ENCODE results near the gene SLC2A5.

DNA sequence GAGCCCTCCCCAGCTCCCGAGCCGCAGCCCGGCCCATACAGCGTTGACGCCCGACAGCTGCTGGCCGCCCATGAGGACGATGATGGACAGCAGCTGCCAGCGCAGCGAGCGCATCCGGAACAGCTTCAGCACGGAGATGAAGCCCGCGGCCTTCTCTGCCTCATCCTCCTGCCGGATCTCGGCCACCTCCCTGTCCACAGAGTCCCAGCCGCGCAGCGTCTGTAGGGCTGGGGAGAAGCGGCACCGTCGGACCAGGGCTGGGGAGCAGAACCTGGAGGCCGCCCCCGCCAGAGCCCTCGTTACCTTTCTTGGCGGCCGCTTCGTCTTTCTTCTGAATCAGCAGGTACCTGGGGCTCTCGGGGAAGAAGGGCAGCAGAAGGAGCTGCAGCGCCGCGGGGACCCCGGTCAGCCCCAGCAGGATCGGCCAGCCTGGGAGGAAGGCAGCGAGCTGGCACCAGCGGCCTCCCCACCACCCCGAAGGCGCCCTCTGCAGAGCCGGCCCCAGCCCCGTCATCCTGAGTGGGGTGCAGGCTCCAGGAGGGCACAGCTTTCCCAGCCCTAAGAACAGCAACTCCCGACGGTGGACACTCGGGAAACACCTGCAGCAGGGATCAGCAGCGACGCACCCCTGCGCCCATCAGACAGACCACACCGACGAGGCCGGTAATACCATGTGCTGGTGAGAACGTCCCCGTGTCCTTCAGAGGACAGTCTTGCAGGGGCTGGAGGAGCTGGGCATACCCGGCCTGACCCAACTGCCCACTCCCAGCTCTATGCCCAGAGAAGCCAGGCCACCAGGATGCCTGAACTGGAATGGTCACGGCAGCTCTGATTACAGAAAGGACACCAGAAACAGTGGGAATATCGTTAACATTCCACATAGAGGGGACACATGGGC lies 29.4 kb downstream of the SLC2A5 start:
- TF ChIP-seq, protein P1, sequence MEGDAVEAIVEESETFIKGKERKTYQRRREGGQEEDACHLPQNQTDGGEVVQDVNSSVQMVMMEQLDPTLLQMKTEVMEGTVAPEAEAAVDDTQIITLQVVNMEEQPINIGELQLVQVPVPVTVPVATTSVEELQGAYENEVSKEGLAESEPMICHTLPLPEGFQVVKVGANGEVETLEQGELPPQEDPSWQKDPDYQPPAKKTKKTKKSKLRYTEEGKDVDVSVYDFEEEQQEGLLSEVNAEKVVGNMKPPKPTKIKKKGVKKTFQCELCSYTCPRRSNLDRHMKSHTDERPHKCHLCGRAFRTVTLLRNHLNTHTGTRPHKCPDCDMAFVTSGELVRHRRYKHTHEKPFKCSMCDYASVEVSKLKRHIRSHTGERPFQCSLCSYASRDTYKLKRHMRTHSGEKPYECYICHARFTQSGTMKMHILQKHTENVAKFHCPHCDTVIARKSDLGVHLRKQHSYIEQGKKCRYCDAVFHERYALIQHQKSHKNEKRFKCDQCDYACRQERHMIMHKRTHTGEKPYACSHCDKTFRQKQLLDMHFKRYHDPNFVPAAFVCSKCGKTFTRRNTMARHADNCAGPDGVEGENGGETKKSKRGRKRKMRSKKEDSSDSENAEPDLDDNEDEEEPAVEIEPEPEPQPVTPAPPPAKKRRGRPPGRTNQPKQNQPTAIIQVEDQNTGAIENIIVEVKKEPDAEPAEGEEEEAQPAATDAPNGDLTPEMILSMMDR (IDR thresholded peaks at IDR 0.05): no peak
- no peak for TF ChIP-seq POLR2AphosphoS5 (IDR thresholded peaks at IDR 0.05)
